Stimulated activated CD8-positive, alpha-beta memory T cell treated with anti-CD3 and anti-CD28 coated beads, Interleukin-12 subunit alpha, Interleukin-12 subunit beta, amount 100 ng/mL, for 1 hour (primary cell): ENCODE measurements around the gene LMAN2.

ENCODE experiments used
- DNase-seq: peaks from one replicate; pipeline ENCODE4 v3.0.0-alpha.2; 2020; ENCODE audit warnings: low read depth

Gene LMAN2

DNA sequence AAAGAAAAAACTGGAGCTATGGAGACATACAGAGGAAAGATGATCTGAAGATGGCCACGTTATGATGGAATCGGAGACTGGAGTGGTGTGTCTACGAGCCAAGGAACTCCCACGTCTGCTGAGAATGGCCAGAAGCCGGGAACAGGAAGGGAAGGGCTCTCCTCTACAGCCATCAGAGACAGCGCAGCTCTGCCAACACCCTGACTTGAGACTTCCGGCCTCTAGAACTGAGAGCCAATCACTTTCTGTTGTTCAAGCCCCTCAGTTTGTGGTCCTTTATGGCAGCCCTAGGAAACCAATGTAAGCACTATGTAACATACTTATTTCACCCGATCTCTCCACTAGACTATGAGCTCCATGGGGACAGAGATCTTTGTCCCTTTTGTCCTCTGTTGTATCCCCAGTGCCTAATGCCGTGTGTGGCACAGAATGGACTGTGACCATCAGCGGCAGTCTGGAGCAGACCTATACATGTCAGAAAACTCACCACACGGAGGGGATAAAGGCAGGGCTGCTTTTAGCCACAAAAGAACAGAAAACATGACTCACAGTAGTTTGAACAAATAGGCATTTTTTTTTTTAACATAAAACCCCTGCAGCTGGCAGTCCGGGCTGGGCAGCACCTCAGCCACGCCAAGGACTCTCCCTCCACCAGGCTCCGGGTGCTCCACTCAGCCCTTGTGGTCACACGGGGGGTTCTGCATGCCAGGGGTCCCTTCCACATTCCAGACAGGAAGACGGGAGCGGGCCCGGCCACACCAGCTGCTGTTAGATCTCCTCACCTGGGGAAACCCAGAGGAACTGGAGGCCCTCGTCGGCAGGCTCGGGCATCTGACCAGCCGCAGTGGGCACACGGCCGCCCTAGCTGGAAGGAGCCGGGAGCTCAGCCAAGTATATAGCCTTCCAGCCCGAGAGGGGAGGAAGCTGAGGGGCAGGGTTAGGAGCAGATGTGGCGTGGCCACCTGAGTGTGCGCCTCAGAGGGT is 23.6 kb downstream of the LMAN2 start:
- DNase-seq: no peak

DNA sequence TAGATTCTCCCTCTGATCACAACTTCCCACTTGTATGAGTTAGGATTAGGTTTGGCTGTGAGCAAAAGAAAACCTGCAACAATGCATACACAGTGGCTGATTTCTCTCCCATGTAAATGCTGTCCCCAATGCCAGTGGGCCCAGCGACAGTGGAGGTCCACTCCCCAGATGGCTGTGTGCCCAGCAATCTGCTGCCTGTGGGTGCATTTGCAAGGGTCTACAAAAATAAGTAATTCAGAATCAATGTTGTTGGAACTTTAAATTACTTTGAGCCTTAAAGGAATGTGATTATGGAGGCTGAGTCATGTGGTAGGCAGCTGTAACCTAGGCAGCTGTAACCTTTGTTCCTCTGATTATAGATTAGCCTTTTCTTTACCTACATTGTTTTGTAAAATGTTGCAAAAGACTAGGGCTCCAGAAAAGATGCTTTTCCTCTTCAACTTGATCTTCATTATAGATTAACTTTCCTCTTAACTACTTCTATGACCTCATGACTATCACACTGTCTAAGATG is 25.5 kb downstream of the LMAN2 start:
- DNase-seq: no peak

DNA sequence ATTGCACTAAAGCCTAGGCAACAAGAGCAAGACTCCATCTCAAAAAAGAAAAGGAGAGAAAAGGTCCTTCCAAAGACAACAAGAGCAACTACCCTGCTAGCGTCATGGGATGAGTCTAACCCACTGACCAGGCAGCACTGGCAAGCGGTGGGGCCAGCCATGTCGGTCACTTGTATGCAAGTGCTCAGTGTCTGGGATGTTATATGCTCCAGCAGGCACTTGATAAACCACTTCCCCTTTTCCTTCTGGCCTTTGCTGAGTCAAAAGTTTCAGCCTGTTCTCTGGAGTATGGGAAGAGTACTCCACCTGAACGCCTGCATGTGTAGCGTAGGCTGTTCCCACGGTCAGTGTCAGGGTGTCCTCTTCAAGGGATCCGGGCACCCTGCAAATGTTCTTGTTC is 30.6 kb downstream of the LMAN2 start:
- no peak for DNase-seq

DNA sequence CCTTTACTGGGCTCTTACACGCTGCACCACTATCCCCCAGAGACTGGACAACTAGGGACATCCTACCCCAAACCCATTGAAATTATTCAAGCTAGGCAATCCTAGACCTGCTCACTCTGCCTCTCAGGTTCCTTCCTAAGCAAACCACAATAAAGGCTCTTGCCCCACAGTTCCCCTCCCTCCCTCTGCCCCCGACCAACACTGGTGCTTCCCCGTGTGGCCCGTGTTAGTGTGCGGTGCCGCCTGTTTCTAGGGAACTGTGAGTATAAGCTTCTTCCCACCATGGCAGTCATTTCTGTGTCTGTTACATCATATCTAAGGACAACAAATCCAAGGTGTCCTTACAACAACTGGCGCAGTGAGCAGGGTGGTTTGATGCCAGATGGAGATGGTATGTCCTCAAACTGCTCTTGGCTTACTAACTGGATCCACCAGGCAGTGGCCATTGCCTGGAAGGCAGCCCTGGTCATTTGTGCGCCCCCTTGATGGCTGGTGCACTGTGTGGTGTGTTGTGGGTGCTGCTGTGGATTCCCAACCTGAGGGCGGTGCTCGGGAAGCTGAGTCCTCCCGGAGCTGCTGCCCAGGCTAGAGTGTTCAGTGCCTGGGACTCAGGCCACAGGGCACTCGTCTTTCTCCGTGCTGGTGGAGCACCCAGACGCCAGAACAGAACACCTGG is 31.4 kb downstream of the LMAN2 start:
- DNase-seq: no peak

DNA sequence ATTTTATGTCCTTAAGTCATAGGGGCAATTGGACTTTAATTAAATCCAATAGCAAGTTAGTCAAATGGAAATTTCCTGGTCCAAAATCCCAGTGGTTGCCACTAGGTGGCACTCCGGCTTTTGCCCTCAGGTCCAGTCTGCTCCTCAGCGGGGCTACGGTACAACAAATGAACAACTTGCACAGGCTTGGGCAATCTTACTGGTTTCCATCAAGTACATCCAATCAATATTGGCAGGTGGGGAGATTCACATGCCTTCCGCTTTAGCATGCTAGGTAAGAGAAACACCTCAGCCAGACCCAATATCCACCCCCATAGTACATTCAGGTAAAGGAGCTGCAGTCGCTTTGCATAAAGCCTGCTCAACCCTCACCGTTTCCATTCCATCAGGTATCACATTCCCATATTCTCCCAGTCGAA is 33.5 kb downstream of the LMAN2 start:
- peak; percentile 63 for DNase-seq

DNA sequence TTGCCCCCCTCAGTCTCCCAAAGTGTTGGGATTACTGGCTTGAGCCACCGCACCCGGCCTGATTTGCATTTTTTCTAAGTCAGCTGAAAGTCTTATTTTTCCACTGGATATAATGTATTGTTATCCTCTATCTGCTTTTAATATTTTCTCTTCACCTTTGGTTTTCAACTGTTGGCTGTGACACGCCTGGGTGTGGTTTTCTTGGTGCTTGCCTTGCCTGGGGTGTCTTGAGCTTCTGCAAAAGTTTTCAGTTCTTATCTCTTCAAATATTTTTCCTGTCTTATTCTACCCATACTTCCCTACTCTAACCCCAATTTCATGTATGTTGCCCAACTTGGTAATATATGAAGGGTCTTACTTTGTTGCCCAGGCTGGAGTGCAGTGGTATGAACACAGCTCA is 35.5 kb downstream of the LMAN2 start:
- DNase-seq: no peak

DNA sequence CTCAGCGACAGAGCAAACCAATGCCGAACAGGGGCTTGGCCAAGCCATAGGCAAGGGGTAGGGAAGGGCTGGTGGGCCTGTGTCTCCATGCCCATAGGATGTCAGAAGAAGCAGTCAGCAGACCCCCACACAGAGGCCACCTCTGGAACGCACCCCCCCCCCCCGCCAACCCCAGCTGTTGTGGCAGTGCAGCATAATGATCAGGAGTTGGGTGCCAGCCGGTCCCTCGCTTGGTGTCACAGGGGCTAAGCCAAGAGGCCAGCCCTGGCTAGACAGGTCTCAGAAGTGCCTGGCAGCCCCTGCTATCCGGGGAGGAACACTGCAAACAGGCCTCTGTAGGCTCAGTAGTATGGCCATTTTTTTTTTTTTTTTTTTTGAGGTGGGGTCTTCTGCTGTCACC is 36.1 kb downstream of the LMAN2 start:
- DNase-seq: no peak

DNA sequence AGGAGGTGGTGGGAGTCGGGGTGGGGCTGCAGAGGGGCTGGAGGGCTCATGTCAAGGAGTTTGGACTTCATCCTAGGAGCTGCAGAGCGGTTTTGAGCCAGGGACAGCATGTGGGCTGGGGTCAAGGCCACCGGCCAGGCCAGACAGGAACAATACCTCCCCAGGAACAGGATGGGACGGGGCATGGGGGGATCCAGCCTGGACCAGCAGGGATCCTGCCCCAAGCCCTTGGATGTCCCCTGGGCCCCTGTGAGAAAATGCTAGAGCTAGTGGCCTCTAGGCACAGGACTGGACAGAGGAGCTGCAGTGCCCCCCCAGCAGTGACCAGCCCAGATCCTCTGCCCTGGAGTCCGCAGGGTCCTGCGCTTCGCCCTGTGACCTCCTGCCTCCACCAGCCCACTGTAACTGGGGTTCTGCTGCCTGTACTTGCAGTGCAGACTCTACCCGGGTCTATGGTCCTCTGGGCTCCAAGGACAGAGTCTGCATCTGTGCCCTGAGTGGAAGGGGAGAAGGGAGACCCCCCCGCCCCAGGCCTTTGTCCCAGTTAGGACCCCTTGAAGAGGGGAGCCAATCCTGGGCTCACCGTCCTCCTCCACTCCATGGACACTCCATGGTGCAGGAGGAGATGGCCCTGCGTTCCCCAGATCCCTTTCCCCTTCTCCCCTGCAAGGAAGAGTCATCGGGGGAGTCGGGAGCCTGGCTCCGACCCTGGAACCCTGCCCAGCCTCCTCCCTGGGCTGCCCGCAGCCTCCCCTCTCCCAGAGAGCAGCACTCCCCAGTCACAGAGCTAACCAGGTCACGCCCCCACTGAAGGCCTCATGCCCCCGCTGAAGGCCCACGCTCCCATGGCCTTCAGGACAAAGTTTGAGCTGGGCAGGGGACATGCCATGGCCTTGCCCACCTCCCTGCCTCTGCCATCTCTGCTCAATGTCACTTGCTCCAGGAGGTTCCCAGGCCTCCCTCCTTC is 36.8 kb downstream of the LMAN2 start:
- DNase-seq: no peak

DNA sequence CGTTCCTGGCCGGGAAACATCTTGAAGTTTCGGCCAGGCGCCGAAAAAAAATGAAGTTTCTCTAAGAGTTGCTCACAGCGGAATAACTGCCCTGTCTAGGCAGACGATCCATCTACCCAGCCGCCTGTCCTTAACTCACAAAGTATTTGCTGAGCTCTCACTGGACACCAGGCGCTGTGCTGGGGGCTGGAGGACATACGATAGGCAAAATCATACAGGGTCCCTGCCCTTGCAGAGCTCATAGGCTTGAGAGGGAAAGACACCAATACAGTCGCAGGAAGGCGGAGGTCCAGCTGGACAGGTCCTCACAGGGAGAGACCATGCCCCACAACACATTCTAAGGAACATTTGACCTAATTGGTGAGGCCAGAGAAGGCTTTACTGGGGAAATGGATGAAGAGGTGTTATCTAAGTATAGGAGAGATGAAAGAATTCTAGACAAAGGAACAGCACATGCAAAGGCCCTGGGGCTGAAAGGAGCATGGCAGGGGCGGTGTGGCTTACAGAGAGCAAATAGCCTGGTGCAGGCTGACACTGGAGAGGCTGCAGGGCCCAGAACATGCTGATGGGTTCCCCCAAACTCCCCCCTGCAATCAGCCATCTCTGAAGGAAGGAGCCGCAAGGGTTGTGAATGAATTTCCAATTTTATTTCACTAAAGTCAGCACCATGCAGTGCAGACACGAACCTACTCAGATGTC is 37.8 kb downstream of the LMAN2 start:
- no peak for DNase-seq

DNA sequence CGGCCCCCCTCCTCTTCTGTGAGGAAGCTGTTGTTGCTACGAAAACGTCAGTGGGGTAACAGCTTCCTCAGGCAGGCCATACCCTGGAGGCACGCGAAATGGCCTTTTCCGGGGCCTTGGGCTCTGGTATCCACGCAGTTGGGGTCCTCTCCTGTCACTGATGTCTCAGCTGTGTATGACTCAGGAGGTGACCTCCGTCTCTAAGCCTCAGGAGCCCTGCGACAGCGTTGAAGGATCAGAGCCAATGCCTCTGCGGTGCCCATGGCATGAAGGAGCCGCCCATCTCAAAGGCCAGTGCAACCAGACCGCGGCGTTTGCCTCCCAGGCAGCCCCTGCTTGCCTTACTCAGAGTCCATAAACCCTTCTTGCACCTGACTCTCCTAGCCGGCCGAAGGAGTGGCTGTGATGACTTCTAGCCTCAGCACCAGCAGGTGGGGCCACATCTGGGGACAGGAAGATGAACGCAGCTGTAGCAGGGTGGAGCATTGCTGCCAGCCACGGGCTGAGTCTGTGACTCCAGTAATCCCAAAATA is 38.8 kb downstream of the LMAN2 start:
- no peak for DNase-seq

DNA sequence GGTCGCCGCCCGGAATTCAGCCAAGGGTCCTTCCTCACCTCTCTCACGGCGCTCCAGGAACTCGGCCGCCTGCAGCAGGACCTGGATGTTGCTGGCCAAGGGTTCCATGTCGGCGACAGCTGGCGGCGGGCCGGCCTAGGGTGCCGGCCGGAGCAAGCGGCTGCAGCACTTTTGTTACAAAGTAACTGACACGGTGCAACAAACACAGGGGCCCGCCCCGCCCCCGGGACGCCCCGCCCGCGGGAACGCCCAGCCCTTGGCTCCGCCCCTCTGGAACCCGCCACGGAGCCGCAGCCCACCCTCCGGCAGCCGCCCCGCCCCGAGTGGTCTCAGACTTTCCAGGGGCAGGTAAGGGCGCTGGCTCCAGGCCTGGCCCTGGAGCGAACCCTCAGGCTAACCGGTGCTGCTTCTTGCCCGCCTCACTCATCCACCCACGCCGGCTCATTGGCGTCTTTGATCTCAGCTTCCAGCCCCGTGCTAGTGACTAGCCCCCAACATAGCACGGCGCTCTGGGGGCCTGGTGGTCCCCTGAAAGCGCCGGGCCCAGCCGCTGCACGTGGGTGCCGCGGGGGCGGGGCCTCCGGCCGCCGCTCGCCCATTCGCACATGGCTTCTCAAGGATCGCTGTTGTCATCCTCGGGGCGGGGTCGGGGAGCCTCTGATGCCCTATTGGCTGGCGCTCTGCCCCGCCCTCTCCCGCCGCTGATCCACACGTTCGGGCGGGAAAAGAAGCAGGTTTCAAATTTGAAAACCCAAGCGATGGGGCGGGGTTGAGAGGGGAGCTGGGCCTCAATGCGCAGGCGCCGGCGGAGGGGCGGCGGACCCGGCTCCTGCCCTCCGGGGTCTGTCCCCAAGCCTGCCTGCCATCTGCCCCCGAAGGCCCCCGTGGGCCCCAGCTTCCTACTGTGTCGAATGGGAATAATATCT is 39.5 kb downstream of the LMAN2 start, which contains the start of gene MXD3:
MXD3 (minus strand) TSS at position 176 of the 926 bp plus-strand sequence; CDS start at position 108, 68 bp downstream.
- peak; percentile 86 for DNase-seq

DNA sequence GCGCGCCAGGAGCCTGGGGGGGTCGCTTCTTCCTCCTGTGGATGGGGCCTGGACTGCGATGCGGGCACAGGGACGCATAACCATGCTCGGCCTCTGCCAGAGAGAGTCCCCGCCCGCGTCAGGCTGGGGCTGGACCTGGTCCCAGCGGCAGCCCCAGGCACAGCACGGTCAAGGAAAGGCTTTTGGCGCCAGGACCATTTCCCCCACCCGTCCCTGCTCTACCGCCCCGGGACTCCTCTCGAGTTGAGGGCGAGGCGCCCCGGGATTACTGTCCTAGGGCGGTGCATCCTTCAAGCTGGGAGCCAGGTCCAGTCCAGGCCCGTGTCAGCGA is 40.1 kb downstream of the LMAN2 start:
- DNase-seq: no peak

DNA sequence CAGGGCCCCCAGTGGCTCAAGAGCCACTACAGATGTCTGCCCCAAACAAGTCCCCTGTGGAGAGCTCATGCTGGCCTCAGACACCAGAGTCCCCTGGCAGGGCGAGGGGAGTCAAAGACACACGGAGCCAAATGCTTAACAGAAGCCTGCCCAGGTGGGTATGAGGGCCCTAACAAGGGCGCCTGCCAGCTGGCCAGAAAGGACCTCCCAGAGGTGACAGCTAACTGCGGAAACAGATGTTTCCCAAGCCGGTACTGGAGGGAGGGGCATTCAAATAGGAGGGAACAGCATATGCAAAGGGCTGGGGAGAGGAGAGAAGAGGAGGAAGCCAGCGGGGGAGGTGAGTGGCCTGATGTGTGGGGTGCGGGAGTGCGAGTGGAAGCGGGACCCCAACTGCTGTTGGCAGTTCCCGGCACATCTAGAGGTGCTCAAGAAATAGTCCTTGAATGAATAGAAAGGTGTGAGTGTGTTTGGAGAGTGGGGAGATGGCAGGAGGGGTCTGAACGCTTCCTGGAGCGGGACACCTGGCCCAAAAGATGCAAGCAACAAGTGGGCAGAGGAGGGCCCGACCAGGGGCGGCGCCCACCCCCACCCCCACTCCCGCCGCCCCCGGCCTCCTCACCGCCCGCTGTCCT is 40.6 kb downstream of the LMAN2 start:
- no peak for DNase-seq

DNA sequence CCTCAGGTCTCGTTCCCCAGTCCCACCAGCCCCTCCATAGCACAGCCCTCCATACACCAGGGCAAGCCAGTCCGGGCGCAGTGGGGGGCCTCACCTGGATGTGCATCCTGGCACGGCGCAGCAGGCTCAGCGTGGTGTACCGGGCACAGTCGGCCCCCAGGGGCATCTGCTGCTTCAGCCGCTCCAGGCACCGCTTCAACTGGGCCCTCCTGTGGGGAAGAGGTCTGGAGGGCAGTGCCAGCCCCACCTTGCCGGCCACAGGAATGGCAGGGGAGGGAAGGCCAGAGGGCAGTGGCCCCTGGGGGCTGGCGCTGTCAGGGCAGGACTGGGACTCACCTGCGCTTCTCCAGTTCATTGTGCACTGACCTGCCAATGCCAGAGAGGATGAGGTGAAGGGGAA is 41.1 kb downstream of the LMAN2 start:
- no peak for DNase-seq

DNA sequence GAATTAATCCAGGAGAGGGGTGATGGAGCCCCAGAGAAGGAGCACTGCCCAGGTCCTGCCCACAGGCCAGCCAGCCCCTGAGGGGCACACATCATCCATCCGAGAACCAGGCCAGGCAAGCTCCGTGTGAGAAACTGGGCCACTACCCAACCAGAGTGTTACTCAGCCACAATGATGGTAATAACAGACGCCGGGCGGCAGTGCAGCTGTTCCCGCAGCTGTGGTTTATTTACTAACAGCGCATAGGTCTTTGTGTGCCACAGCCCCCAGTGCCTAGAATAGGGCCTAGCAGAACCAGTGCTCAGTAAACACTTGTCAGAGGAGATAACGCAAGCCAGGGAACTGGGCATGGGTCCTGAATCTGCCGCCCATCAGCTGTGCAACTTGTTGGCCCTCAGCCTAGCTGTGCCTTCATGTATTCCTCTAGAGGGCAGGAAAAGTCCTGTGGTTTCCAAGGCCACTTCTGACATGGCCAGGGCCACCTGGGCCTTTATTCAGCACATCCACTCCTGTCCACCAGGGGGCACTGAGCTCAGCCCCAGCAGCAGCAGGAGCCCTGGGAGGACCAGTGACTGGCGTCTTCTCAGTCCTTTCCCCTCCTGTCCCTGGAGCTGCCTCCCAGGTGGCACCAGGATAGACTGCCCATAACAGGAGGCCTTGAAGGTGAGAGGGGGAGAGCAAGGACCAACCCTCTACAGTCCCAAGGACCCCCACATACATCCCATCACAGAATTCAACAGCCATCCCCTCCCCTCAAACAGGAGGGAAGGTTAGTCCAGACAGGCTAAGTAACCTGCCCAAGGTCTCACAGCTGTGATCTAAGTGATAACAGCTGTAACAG is 41.9 kb downstream of the LMAN2 start:
- DNase-seq: peak; percentile 39

DNA sequence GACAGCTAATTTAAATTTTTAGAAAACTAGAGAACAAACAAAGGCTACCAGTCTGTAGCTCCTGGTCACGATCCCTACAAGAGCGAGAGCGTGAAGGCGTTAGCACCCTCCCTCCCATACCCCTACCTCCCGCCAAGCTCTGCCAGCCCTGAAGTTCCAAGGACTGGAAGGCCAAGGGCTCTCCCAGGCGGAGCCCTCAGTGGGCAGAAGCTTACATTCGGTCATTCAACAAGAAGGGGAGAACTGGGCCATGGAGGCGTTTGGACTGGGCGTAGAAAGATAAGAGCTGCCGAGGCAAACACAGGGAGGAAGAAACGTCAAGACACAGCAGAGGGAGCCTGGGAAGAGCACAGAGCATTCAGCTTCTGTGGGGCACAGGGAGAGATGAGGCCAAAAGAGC is 42.7 kb downstream of the LMAN2 start:
- no peak for DNase-seq

DNA sequence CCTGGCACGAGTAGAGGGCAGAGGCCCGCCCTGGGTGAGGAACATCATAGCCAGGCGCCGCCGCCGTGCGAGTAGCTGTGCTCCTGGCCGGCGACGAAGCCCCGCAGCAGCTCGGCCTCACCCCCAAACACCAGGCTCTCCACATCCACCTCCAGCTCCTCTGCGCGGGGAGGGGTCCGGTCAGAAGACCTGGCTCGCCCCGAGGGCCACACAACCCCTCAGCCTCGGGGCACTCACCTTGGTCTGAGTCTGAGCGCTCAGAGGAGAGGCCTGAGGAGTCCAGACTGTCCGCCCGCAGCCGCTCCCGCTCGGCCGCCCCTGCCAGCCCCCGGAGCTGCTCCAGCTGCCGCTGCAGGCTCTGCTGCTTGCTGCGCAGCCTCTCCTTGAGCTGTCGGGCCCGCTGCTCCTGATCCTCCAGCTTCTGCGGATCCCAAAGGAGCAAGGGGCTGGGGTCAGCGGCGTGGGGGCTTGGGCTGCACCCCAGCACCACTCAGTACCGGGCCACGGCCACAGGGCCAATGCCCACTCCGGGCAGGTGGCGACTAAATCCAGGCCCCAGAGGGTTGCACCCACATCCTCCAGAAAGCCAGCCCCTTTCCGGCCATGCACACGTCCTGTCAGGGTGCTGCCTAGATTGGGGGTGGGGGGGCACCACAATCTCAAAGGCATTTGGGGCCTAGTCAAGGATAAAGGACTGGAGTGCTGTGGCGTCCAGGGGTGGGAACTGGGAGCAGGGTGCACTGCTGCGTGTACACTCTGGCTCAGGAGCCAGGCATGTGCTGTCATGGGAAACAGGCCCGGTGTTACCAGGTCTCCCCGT is 43.7 kb downstream of the LMAN2 start:
- no peak for DNase-seq
